Epithelial cell of esophagus (primary cell): ENCODE data around the gene PHKB.

Experiments used
- DNase-seq: peaks from one replicate; pipeline ENCODE4 v3.0.0; 2010; ENCODE audit warnings: low read depth
- H3K4me3 ChIP-seq: 2 replicates; pipeline ENCODE4 v1.5.1; 2011; ENCODE audit warnings: mild to moderate bottlenecking, low read length, control low read depth
- CTCF ChIP-seq: IDR thresholded peaks from 2 replicates; pipeline ENCODE4 v1.5.1; 2011; ENCODE audit warnings: low read depth, mild to moderate bottlenecking, low read length, control low read depth, inconsistent platforms; ENCODE audit not compliant: insufficient read depth; ENCODE audit errors: missing control alignments

The PHKB gene

GRCh38 chr16:47590472-47590871 is 129.3 kb downstream of the PHKB start:
- no peak for TF ChIP-seq CTCF

GRCh38 chr16:47592232-47592631 is 131.1 kb downstream of the PHKB start:
- no peak for DNase-seq
- TF ChIP-seq CTCF = no peak
- no peak overlapping the region for H3K4me3 ChIP-seq

More at GRCh38 chr16:47590472-47590871, 129.3 kb downstream of the PHKB start:
- DNase-seq = no peak
- no peak overlapping the region for H3K4me3 ChIP-seq

GRCh38 chr16:47599512-47599911 is 138.4 kb downstream of the PHKB start:
- DNase-seq = no peak
- no peak overlapping the region for H3K4me3 ChIP-seq
- no peak for TF ChIP-seq CTCF

GRCh38 chr16:47600376-47600775 is 139.2 kb downstream of the PHKB start:
- no peak for TF ChIP-seq CTCF
- DNase-seq = no peak
- no peak overlapping the region for H3K4me3 ChIP-seq

- no peak for TF ChIP-seq CTCF
- DNase-seq = no peak
- no peak overlapping the region for H3K4me3 ChIP-seq
These were observed 143.2 kb downstream of the PHKB start for GRCh38 chr16:47604306-47604705.

GRCh38 chr16:47611042-47611441 is 149.9 kb downstream of the PHKB start:
- no peak for TF ChIP-seq CTCF
- DNase-seq = no peak

GRCh38 chr16:47611848-47612493 is 150.8 kb downstream of the PHKB start:
- no peak for TF ChIP-seq CTCF
- DNase-seq = no peak
- H3K4me3 ChIP-seq = no peak overlapping the region

More at GRCh38 chr16:47611042-47611441, 149.9 kb downstream of the PHKB start:
- H3K4me3 ChIP-seq = no peak overlapping the region
